ENCODE measurements around the gene MRPL1. TPM values are rescaled to one million over a fixed set of nuclear protein-coding genes. Genes with fewer than 3 reads are reported as not detected.
A peak's percentile ranks its signal among the peaks of the same experiment; 100 is the strongest.

MRPL1 gene
- total and polyA plus RNA-seq, 9 of the 15 experiments (the other 6 are each of a cell fraction or from before 2014, with no cell fraction given): 38.4 to 75.7 (median 63.7) TPM

- TF ChIP-seq ETV6 (IDR thresholded peaks at IDR 0.05; ENCODE audit: borderline replicate concordance in 1 of 2, low read depth in 2 of 2, low read length in 1 of 2) (no peak), ETV6 (CRISPR knock-in tag; IDR thresholded peaks at IDR 0.05; ENCODE audit: borderline replicate concordance) (no peak), ZNF445 (CRISPR knock-in tag; IDR thresholded peaks at IDR 0.05; ENCODE audit: low read depth) (no peak), ZNF3 (CRISPR knock-in tag; IDR thresholded peaks at IDR 0.05) (no peak), ZNF311 (CRISPR knock-in tag; IDR thresholded peaks at IDR 0.05) (no peak), ZNF449 (CRISPR knock-in tag; IDR thresholded peaks at IDR 0.05) (no peak), E2F5 (CRISPR knock-in tag; IDR thresholded peaks at IDR 0.05) (0 out of 2 replicates have a peak, but pooled peaks have one; percentile 10), SNIP1 (IDR thresholded peaks at IDR 0.05; ENCODE audit: low read depth) (0 out of 2 replicates have a peak, but pooled peaks have one; percentile 49), HNRNPH1 (optimal IDR thresholded peaks at IDR 0.05; ENCODE audit: low read depth, low read length) (no peak), FOXP4 (CRISPR knock-in tag; IDR thresholded peaks at IDR 0.05; ENCODE audit: borderline replicate concordance) (no peak), TSC22D4 (tag; IDR thresholded peaks at IDR 0.05) (no peak), CBX8 (IDR thresholded peaks at IDR 0.05; ENCODE audit: borderline replicate concordance, extremely low read depth, low read depth, low read length, poor library complexity, severe bottlenecking) (no peak), ESRRA (IDR thresholded peaks at IDR 0.05; ENCODE audit: borderline replicate concordance, low read depth) (peak; percentile 76; the same call in 1 of the 2 replicates), KLF13 (tag; IDR thresholded peaks at IDR 0.05; ENCODE audit: borderline replicate concordance, low read depth) (no peak; the same call in none of the 2 replicates), SUPT5H (IDR thresholded peaks at IDR 0.05) (peak; percentile 92), ZEB2 (IDR thresholded peaks at IDR 0.05) (peak; percentile 98), GATA2 (CRISPR knock-in tag; IDR thresholded peaks at IDR 0.05) (no peak), HOXB6 (CRISPR knock-in tag; IDR thresholded peaks at IDR 0.05; ENCODE audit: borderline replicate concordance) (no peak), ETS1 (conservative IDR thresholded peaks at IDR 0.05; ENCODE audit: control insufficient read depth, low read depth, low read length) (0 out of 2 replicates have a peak, but pooled peaks have one; percentile 40)
Observed at GRCh38 chr4:77862478-77863216, at the start of gene MRPL1 (continued).

Data from K562 (cell line).